Activated effector memory CD4-positive, alpha-beta T cell treated with Interleukin-2 at 50 U/mL for 16 hours (primary cell): ENCODE measurements around the gene STAG2.
"Not testable (repeated sequence)": the region's sequence is repeated elsewhere in the genome, so short reads cannot be mapped to it uniquely, and the experiment has no call there.

ENCODE experiments used
- DNase-seq: peaks from one replicate; pipeline ENCODE4 v3.0.0-alpha.2; 2020

The STAG2 gene

GRCh38 chrX:124045109-124045508 is 83.6 kb downstream of the STAG2 start:
- no peak for DNase-seq

GRCh38 chrX:124084417-124084816 is 122.9 kb downstream of the STAG2 start:
- not testable (repeated sequence) for DNase-seq

DNA sequence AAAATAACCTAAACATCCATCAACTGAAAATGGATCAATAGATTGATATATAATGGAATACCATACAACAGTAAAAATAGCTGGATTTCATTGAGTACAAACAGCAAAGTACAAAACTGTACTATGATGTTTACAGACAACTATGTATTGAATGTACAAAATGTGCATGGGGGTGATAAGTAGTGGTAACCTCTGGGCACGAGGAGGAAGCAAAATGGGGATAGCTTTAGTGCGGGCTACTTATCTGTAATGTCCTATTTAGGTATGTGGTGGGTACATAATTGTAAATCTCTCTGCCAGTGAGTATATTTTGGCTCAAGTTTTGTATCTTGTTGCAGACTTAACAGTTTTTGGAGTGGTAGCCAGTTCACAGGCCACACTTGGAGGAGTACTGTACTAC is 123.6 kb downstream of the STAG2 start:
- no peak for DNase-seq

GRCh38 chrX:124086411-124086810 is 124.9 kb downstream of the STAG2 start:
- peak; percentile 2 for DNase-seq

DNA sequence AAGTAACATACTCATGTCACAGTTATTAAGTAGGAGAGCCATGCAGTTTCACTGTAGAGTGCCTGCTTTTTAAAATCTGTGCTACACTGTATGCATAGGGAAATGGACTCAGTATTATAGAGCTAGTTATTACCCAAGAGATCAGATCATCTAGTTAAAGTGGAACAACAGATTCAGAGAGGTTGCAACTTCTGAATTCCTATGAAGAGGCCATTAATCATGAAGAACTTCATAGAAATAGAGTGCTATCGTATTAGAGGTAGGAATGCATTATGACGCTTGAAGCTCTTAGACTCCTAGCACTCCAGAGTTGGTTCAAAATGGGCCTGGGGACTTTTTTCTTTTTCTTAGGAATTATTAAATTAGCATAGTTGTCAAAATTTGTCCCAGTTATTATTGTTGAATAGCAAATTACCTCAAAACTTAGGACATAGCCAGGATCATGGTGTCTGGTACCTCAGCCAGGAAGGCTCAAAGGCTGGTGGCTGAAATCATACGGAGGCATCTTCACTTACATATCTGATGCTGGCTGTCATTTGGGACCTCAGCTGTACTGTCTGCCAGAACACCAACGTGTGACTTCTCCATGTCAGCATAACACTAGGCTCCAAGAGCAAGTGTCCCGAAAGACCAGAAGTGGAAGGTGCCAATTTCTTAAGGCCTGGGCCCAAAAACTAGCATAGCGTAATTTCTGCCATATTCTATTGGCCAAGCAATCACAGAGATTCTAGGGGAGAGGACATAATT is 125.7 kb downstream of the STAG2 start:
- DNase-seq = no peak

- DNase-seq = no peak
Measured at GRCh38 chrX:124093222-124093621, 131.7 kb downstream of the STAG2 start.

- DNase-seq = no peak
Measured at GRCh38 chrX:124097116-124097515, 135.6 kb downstream of the STAG2 start.

DNA sequence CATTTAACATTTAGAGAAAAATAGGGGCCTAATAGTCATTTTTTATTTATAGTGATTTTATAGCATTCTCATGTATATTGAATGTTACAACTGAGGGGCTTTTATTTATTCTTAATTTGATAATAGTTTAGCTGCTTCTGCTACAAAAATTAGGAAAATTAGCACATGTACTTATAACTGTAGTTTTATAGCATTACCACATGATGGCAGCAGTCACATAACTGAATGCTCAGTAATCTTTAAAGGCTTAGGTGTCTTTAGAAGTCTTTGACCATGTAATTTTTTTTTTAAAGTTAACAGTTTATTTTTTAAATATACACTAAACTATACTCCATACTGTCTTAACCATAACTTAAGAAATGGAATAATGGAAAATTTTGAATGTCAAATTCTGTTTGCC is 136.6 kb downstream of the STAG2 start:
- DNase-seq = no peak

DNA sequence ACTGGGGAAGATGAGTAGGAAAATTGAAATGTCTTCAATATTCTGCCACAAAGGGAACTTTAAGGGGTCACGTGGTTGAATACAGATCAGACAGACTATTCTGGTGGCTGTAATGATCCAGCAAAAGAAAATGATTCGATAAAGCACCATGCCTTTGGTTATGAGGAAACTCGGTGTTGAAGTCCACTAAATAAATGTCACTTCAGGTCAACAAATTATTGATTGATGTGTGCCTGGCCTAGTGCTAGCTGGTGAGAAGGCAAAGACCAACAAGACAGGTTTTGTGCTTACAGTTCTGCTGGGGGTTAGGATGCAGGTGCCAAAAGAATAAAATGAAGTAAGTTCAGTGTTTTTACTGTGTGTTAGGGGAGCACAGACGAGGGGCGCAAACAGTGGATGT is 142.5 kb downstream of the STAG2 start:
- no peak for DNase-seq

DNA sequence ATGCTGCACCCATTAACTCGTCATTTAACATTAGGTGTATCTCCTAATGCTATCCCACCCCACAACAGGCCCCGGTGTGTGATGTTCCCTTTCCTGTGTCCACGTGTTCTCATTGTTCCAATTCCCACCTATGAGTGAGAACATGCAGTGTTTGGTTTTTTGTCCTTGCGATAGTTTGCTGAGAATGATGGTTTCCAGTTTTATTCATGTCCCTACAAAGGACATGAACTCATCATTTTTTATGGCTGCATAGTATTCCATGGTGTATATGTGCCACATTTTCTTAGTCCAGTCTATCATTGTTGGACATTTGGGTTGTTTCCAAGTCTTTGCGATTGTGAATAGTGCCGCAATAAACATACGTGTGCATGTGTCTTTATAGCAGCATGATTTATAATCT is 143.0 kb downstream of the STAG2 start:
- DNase-seq = not testable (repeated sequence)

GRCh38 chrX:124113621-124114600 is 152.4 kb downstream of the STAG2 start:
- no peak for DNase-seq

DNA sequence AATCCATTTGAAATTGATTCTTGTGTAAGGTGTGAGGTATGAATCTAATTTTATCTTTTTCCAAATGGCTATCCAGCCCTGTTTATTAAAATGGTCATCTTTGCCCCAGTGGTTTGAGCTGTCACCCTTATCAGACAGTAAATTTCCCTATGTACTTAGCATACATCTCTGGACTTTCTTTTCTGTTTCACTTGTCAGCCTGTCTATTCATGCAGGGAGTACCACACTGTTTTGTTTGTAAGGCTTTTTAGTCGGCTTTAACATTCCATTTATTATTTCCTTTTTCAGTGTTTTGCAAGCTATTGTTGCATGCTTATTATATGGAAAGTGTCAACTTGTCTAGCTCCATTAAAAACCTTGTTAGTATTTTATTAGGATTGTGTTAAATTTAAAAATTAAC is 155.8 kb downstream of the STAG2 start:
- DNase-seq = no peak

- DNase-seq = no peak
Measured at GRCh38 chrX:124125471-124125870, 164.0 kb downstream of the STAG2 start.

- no peak for DNase-seq
Measured at GRCh38 chrX:124127496-124127895, 166.0 kb downstream of the STAG2 start.

DNA sequence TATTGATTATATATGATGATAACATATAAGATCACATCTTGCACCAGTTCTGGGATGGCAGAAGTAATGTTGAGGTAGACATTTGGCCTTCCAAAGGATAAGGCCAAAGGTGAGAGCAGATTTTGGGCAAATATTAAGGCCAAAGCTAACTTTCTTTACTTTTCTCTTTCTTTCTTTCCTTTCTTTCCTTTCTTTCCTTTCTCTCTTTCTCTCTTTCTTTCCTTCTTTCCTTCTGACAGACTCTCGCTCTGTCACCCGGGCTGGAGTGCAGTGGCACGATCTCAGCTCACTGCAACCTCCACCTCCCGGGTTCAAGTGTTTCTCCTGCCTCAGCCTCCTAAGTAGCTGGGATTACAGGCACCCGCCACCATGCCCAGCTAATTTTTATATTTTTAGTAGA is 170.9 kb downstream of the STAG2 start:
- DNase-seq = not testable (repeated sequence)

- DNase-seq = no peak
Measured at GRCh38 chrX:124145749-124146148, 184.2 kb downstream of the STAG2 start.

DNA sequence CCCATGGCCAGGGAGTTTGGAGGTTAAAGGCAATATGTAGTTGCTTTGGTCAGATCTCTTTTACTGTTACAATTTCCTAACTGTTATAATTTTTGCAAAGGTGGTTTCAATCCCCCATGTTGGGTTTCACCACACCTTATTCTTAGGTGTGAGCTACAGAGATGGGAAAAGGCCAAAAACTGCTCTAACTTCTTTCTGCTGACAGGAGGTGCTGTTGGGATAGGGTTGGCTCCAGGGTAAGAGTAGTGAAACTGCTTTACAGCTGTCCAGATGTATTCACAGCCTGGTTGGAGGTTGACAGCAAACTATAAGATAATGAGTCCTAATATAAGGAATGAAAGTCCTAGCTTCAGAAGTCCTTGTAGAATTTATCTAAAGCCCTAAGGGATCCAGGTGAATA is 189.7 kb downstream of the STAG2 start:
- no peak for DNase-seq
